Kidney epithelial cell (primary cell): Measurements from ENCODE around the gene ATP12A. TPM values are rescaled to one million over a fixed set of nuclear protein-coding genes. Genes with fewer than 3 reads are reported as not detected.

Source experiments
- DNase-seq: peaks from one replicate; pipeline ENCODE4 v3.0.0-alpha.2; 2010; ENCODE audit warnings: low read depth
- H3K27me3 ChIP-seq: 2 replicates; pipeline ENCODE4 v1.6.0; 2011; ENCODE audit warnings: low read length; ENCODE audit not compliant: control insufficient read depth, insufficient read depth
- H3K36me3 ChIP-seq: 2 replicates; pipeline ENCODE4 v1.5.1; 2011; ENCODE audit warnings: low read length; ENCODE audit not compliant: control insufficient read depth, insufficient read depth
- H3K4me3 ChIP-seq: 2 replicates; pipeline ENCODE4 v1.5.1; 2011; ENCODE audit warnings: low read depth, mild to moderate bottlenecking, control low read depth, low read length
- CTCF ChIP-seq: IDR thresholded peaks from 2 replicates; pipeline ENCODE4 v1.5.1; 2011; ENCODE audit warnings: mild to moderate bottlenecking, moderate library complexity, low read length, control low read depth, inconsistent platforms; ENCODE audit not compliant: insufficient read depth, poor library complexity, severe bottlenecking
- total RNA-seq: library from RNA; depleted of rRNA; stranded (reverse); fragments of >200 nt; gene quantifications from 2 replicates; pipeline ENCODE4 v1.2.3, GENCODE V29; 2015

ATP12A gene
- total RNA-seq, 1 donor from 2014 or later: 0.04 TPM

GRCh38 chr13:24748061-24748400, 67.8 kb downstream of the ATP12A start:
- H3K4me3 ChIP-seq: peak overlapping the region; percentile 21
- TF ChIP-seq CTCF: no peak
- H3K36me3 ChIP-seq: no peaks in the 10 kb centered on the region
- peaks cover 44% of the 10 kb centered on the region for H3K27me3 ChIP-seq
- no peak for DNase-seq

- H3K27me3 ChIP-seq: no peaks in the 10 kb centered on the region
- no peak for TF ChIP-seq CTCF
- no peaks in the 10 kb centered on the region for H3K36me3 ChIP-seq
Measured at GRCh38 chr13:24759197-24759596, 79.0 kb downstream of the ATP12A start.

More at GRCh38 chr13:24759197-24759596, 79.0 kb downstream of the ATP12A start:
- no peak for DNase-seq
- H3K4me3 ChIP-seq: no peak overlapping the region

Other genes with a start within 250 kb of the ATP12A start
- 54.3 and 57.6 TPM in 2 replicates for gene PARP4, start 167.6 kb upstream of the ATP12A start, total RNA-seq
- gene RNF17, start 83.8 kb downstream of the ATP12A start, total RNA-seq: 0.34 and 0.58 TPM in 2 replicates